Testis (tissue), 2 donors: ENCODE data around the gene LBX2.

Source experiments
- POLR2A ChIP-seq: fragments of 450-650 bp; IDR thresholded peaks from one replicate; pipeline ENCODE4 v1.6.1; 2017; ENCODE audit warnings: antibody characterized with exemption, mild to moderate bottlenecking, moderate library complexity
- TF ChIP-seq, protein P1 (sequence below), 3 experiments: fragments of 450-650 bp in 2 of 3; fragments of 200-600 bp in 1 of 3; sonication (generic) in 1 of 3; IDR thresholded peaks; one replicate each; pipeline ENCODE4 v1.5.1; 2016 to 2019; ENCODE audit warnings: antibody characterized with exemption in 3 of 3, mild to moderate bottlenecking in 2 of 3, moderate library complexity in 1 of 3

DNA sequence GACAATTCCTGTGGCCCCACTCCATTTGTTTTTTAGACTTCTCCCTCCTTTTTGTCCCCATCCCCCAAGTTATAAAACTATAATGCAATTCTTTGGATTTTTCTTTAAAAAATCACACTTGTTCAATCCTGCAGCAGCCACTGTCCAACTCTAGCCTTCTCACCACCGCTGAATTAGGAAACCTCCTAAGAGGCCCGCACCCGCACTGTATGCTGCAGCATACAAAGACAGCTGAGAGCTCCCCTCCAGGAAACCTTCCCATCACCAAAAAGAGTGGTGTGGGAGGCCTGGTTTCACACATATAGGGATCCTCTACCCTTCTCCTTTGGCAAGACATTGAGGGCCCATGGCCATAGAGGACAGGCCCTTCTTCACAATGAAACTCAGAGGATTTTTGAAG is 5.2 kb upstream of the LBX2 start:
- TF ChIP-seq, protein P1, sequence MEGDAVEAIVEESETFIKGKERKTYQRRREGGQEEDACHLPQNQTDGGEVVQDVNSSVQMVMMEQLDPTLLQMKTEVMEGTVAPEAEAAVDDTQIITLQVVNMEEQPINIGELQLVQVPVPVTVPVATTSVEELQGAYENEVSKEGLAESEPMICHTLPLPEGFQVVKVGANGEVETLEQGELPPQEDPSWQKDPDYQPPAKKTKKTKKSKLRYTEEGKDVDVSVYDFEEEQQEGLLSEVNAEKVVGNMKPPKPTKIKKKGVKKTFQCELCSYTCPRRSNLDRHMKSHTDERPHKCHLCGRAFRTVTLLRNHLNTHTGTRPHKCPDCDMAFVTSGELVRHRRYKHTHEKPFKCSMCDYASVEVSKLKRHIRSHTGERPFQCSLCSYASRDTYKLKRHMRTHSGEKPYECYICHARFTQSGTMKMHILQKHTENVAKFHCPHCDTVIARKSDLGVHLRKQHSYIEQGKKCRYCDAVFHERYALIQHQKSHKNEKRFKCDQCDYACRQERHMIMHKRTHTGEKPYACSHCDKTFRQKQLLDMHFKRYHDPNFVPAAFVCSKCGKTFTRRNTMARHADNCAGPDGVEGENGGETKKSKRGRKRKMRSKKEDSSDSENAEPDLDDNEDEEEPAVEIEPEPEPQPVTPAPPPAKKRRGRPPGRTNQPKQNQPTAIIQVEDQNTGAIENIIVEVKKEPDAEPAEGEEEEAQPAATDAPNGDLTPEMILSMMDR (IDR thresholded peaks at IDR 0.05): no peak
- no peak for TF ChIP-seq POLR2A
